Mesothelial cell of epicardium (in vitro differentiated cells): ENCODE data around the gene RSPH3. TPM values are rescaled to one million over a fixed set of nuclear protein-coding genes. Genes with fewer than 3 reads are reported as not detected.
A peak's percentile ranks its signal among the peaks of the same experiment; 100 is the strongest.
"Not testable (repeated sequence)": the region's sequence is repeated elsewhere in the genome, so short reads cannot be mapped to it uniquely, and the experiment has no call there.

ENCODE experiments used
- DNase-seq, 2 experiments: peaks; one replicate each; pipeline ENCODE4 v3.0.0; 2021; ENCODE audit warnings: low spot score in 2 of 2; ENCODE audit not compliant: unreplicated experiment in 2 of 2
- H3K27ac Mint-ChIP-seq: 2 replicates; pipeline ENCODE4 v1.8.0; 2021; ENCODE audit warnings: mixed read lengths
- H3K27me3 Mint-ChIP-seq: 2 replicates; pipeline ENCODE4 v1.8.0; 2021; ENCODE audit warnings: low read depth, mixed read lengths
- H3K36me3 Mint-ChIP-seq: 2 replicates; pipeline ENCODE4 v1.8.0; 2021; ENCODE audit warnings: mixed read lengths
- H3K4me1 Mint-ChIP-seq: 2 replicates; pipeline ENCODE4 v1.8.0; 2021; ENCODE audit warnings: mixed read lengths
- H3K4me3 Mint-ChIP-seq: 2 replicates; pipeline ENCODE4 v1.8.0; 2021; ENCODE audit warnings: mild to moderate bottlenecking, moderate library complexity, mixed read lengths
- H3K9me3 Mint-ChIP-seq: 2 replicates; pipeline ENCODE4 v1.8.0; 2021; ENCODE audit warnings: mixed read lengths
- total RNA-seq: library from RNA; stranded (reverse); gene quantifications from 3 replicates; pipeline ENCODE4 v1.2.1, GENCODE V29; 2021
- TF ChIP-seq, protein P1 (sequence below): fragments of 200-600 bp; sonication (generic); IDR thresholded peaks from one replicate; pipeline ENCODE4 v1.5.0; 2021; ENCODE audit warnings: antibody characterized with exemption; ENCODE audit not compliant: unreplicated experiment

RSPH3 gene
- total RNA-seq, 1 donor from 2014 or later, result 9.3 TPM

GRCh38 chr6:159017757-159018559 lies 18.0 kb upstream of the RSPH3 start:
- no peaks in the 10 kb centered on the region for H3K36me3 Mint-ChIP-seq
- TF ChIP-seq, protein P1, sequence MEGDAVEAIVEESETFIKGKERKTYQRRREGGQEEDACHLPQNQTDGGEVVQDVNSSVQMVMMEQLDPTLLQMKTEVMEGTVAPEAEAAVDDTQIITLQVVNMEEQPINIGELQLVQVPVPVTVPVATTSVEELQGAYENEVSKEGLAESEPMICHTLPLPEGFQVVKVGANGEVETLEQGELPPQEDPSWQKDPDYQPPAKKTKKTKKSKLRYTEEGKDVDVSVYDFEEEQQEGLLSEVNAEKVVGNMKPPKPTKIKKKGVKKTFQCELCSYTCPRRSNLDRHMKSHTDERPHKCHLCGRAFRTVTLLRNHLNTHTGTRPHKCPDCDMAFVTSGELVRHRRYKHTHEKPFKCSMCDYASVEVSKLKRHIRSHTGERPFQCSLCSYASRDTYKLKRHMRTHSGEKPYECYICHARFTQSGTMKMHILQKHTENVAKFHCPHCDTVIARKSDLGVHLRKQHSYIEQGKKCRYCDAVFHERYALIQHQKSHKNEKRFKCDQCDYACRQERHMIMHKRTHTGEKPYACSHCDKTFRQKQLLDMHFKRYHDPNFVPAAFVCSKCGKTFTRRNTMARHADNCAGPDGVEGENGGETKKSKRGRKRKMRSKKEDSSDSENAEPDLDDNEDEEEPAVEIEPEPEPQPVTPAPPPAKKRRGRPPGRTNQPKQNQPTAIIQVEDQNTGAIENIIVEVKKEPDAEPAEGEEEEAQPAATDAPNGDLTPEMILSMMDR, result no peak
- DNase-seq, result no peak
- no peaks in the 10 kb centered on the region for H3K27me3 Mint-ChIP-seq
- no peak overlapping the region for H3K4me3 Mint-ChIP-seq
- H3K9me3 Mint-ChIP-seq, result no peaks in the 10 kb centered on the region
- peak overlapping the region; percentile 75 for H3K27ac Mint-ChIP-seq
- peaks cover 12% of the 10 kb centered on the region for H3K4me1 Mint-ChIP-seq

DNA sequence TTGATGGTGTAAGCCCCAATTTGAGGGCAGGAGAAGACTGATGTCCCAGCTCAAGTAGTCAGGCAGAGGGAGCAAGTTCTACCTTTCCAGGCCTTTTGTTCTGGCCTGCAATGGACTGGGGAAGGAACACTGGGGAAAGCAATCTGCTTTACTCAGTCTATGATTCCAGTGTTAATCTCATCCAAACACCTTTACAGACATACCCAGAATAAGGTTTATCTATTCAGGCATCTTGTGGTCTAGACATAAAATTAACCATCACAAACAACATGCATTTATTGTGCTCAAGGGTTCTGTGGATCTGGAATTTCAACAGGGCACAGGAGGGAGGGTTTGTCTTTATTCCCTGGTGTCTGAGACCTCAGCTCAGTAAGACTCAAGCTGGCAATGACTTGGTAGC lies 14.4 kb upstream of the RSPH3 start:
- Mint-ChIP-seq H3K36me3 (no peaks in the 10 kb centered on the region), H3K27ac (no peak overlapping the region), H3K4me1 (peaks cover 17% of the 10 kb centered on the region), H3K27me3 (no peaks in the 10 kb centered on the region), H3K4me3 (no peak overlapping the region), H3K9me3 (no peaks in the 10 kb centered on the region)
- TF ChIP-seq, protein P1, result no peak
- DNase-seq, result no peak

DNA sequence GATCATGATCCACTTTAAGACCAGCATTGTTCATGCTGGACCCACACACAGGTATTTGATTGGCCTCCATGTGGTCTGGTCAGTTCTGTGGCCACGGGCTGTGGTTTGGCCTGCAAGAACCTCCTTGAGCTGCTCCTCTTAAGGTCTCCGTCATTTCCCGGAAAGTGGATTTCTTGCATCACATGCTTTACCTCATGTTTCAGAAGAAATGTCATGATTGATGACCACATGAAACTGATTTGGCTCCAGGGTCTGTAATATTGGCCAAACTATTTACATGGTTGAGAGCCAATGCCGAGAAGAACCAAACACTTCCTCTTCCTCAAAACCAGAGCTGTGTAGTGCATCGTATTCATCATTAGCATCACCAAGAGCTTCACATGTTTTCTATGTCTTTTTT lies 13.2 kb upstream of the RSPH3 start:
- TF ChIP-seq, protein P1, result no peak

GRCh38 chr6:159012201-159012600 lies 12.2 kb upstream of the RSPH3 start:
- Mint-ChIP-seq H3K36me3 (no peaks in the 10 kb centered on the region), H3K9me3 (no peaks in the 10 kb centered on the region), H3K27ac (peak overlapping the region; percentile 5), H3K27me3 (no peaks in the 10 kb centered on the region), H3K4me3 (no peak overlapping the region), H3K4me1 (peaks cover 4% of the 10 kb centered on the region)
- DNase-seq, result no peak
- TF ChIP-seq, protein P1, result no peak

More for the DNA sequence above, 13.2 kb upstream of the RSPH3 start:
- H3K4me1 Mint-ChIP-seq, result peaks cover 7% of the 10 kb centered on the region
- H3K27me3 Mint-ChIP-seq, result no peaks in the 10 kb centered on the region
- no peaks in the 10 kb centered on the region for H3K9me3 Mint-ChIP-seq
- H3K27ac Mint-ChIP-seq, result no peak overlapping the region
- H3K36me3 Mint-ChIP-seq, result no peaks in the 10 kb centered on the region
- H3K4me3 Mint-ChIP-seq, result no peak overlapping the region
- DNase-seq, result no peak

DNA sequence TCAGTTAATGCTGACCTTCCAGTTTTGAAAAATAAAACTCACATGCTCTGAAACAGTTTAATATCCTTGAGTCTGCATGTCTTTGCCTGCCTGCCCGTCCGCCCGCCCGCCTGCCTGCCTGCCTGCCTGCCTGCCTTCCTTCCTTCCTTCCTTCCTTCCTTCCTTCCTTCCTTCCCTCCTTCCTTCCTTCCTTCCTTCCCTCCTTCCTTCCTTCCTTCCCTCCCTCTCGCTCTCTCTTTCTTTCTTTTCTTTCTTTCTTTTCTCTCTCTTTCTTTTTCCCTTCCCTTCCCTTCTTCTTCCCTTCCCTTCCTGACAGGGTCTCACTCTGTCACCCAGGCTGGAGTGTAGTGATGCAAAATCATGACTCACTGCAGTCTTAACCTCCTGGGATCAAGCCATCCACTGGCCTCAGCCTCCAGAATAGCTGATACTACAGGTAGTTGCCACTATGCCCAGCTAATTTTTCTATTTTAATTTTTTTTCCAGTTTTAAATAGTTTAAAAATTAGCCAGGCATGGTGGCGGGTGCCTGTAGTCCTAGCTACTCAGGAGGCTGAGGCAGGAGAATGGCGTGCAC lies 10.1 kb upstream of the RSPH3 start:
- not testable (repeated sequence) for H3K4me3 Mint-ChIP-seq, DNase-seq, H3K27me3 Mint-ChIP-seq, H3K27ac Mint-ChIP-seq, H3K36me3 Mint-ChIP-seq, H3K9me3 Mint-ChIP-seq, H3K4me1 Mint-ChIP-seq

DNA sequence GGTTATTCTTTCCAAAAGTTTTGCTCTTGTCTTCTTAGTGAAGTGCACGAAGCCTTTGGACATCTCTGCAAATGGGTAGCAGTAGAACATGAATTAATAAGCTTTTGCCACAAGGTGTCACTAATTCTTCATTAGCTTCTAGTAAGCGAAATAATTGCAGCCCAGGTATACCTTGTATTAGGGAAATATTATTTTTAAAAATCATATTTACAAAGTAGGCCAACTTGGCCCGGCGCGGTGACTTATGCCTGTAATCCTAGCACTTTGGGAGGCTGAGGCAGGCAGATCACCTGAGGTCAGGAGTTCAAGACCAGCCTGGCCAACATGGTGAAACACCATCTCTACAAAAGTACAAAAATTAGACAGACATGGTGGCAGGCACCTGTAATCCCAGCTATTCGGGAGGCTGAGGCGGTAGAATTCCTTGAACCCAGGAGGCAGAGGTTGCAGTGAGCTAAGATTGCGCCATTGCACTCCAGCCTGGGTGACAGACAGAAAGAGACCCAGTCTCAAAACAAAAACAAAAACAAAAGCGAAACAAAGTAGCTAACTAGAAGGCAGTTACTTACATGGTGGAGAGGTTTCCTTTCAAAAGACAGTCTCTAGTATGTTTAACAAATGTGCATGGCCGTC lies 8.8 kb upstream of the RSPH3 start:
- no peak overlapping the region for H3K4me3 Mint-ChIP-seq

More for the DNA sequence above, 8.8 kb upstream of the RSPH3 start:
- Mint-ChIP-seq H3K36me3 (no peaks in the 10 kb centered on the region), H3K4me1 (peaks cover 4% of the 10 kb centered on the region), H3K9me3 (no peaks in the 10 kb centered on the region), H3K27ac (no peak overlapping the region), H3K27me3 (no peaks in the 10 kb centered on the region)
- no peak for DNase-seq
- TF ChIP-seq, protein P1, result no peak
